HG02759 (cell line): ENCODE data around the gene NIFK.
"Not testable (repeated sequence)": the region's sequence is repeated elsewhere in the genome, so short reads cannot be mapped to it uniquely, and the experiment has no call there.

Experiments used
- ATAC-seq: cut with Tn5 transposase; IDR thresholded peaks from one replicate; pipeline ENCODE4 v1.9.1; 2021; ENCODE audit warnings: mild to moderate bottlenecking, moderate library complexity; ENCODE audit not compliant: unreplicated experiment

The NIFK gene

GRCh38 chr2:121697108-121697631 lies 39.5 kb downstream of the NIFK start:
- no peak for ATAC-seq

GRCh38 chr2:121696410-121696930 lies 40.2 kb downstream of the NIFK start:
- no peak for ATAC-seq

- no peak for ATAC-seq
Measured at GRCh38 chr2:121695171-121695451, 41.6 kb downstream of the NIFK start.

GRCh38 chr2:121694398-121695170 lies 42.1 kb downstream of the NIFK start:
- no peak for ATAC-seq

- ATAC-seq, result not testable (repeated sequence)
Measured at GRCh38 chr2:121690572-121690971, 46.1 kb downstream of the NIFK start.

GRCh38 chr2:121690095-121690494 lies 46.6 kb downstream of the NIFK start:
- ATAC-seq, result no peak

- ATAC-seq, result no peak
Measured at GRCh38 chr2:121689356-121689755, 47.3 kb downstream of the NIFK start.

- ATAC-seq, result no peak
Measured at GRCh38 chr2:121688820-121689219, 47.9 kb downstream of the NIFK start.

- no peak for ATAC-seq
Measured at GRCh38 chr2:121686902-121687301, 49.8 kb downstream of the NIFK start.

GRCh38 chr2:121686218-121686617 lies 50.5 kb downstream of the NIFK start:
- no peak for ATAC-seq

GRCh38 chr2:121682396-121683298 lies 54.0 kb downstream of the NIFK start:
- ATAC-seq, result no peak

- ATAC-seq, result no peak
Measured at GRCh38 chr2:121677855-121678254, 58.8 kb downstream of the NIFK start.
